ENCODE results near the gene MLX.

GRCh38 chr17:42527932-42528331 is 39.0 kb upstream of the MLX start:
- TF ChIP-seq CTCF (IDR thresholded peaks at IDR 0.05; ENCODE audit: low read depth, low read length) (no peak), EZH2phosphoT487 (IDR thresholded peaks at IDR 0.05; ENCODE audit: low read depth) (no peak)
